HL-60/S4 (cell line): Measurements from ENCODE around the gene PXDN.

ENCODE experiments used
- in situ Hi-C: fragments of 300-500 bp; cut with MboI; formaldehyde crosslinking; loops from 2 replicates; pipeline ENCODE4 v1.14.3; 2022; ENCODE audit warnings: low sequenced_read_pairs

The PXDN gene

DNA sequence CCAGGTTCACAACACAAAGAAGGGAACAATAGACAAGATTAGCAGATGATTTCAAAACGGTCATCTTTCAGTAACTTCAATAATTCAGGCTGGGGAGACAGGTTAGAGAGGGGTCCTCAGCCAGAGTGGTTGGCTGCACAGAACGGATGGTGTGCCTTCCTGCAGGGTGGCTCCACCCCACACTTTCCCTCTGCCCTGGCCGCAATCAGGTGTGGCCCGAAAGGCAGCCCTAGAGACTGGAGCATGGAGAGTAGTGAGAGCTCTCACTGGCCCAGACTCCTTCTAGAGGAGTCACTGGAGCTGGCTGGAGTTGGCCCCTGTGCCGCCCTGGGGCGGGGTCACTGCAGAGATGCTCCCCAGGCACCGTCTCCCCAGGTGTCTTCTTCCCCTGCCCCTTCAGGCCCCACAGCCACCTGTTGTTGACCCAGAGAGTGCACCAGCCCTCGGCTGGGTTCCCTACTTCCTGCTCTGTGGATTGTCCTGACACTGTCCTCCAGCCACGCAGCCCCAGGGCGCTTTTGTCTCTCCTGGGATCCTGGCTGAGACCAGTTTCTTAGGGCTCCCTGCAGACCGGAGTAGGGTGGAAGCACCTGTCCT, 126.8 kb downstream of the PXDN start:
- in situ Hi-C loops: no loop called here

DNA sequence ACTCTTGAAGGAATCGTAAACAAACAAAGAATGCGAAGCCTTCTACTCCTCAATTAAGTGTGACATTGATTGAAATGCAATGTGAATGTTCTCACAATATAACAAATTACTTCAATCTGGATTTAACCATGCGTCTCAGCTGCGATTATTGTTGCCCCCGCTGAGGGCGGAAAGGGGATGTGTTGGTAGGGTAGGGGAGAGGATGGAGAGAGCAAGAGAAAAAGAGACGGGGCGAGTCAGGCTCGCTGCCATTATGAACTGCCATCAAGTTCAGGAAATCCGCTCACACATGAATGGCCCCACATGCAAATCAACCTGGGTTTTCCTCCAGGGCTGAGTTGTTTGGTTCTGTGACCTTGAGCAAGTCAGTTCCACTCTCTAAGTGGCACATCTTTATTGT, 129.8 kb downstream of the PXDN start:
- in situ Hi-C loops: no loop called here

- in situ Hi-C loops: no loop called here
Measured at GRCh38 chr2:1613731-1614354, 130.5 kb downstream of the PXDN start.

DNA sequence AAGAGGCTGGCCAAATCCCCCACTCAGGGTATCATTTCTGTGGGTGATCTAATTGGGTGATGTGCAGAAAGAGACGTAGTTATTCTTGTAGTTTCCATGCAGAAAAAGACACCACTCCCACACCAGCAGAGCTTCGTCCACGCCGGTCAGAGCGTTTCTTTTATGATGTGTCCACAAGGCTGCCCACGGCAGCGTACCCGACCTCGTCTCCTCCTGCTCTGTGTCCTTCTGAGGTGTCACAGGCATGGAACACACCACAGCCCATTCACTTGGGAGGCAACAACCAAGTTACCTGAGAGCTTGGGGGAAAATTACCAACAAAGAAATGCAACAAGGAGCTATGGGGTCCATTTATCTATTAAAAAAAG, 131.3 kb downstream of the PXDN start:
- in situ Hi-C loops: no loop called here

DNA sequence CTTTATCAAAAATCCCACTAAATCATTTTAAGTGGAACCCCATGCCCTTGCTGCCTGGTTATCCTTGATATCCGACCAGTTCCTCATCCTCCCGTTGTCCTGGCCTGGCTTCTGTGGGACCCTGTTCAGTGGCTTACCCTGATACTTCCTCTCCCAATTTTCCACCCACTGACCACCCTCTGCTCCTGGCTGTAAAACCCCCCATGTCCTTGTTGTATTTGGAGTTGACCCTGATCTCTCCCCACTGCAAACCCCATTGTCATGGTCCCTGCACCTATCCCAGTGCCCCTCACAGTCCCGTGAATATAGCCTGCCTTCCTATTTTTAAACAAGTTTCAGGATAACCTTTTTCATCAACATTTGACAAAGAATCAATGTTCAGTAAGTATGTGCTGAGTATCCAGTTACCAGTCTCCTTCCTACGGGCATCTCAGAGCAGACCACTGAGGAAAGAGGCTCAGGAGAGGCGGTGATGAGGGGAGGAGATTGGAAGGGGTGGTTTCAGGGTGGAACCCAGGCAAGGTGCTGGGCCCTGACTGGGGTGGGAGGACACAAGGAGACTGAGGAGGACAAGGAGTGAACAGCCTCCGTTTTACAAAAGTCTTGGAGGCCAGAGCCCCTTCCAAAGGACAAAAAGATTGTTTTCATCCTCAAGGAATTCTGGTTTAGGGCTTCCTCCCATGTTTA, 131.8 kb downstream of the PXDN start:
- in situ Hi-C loops: no loop called here

GRCh38 chr2:1611886-1612285, 132.4 kb downstream of the PXDN start:
- in situ Hi-C loops: no loop called here

- in situ Hi-C loops: no loop called here
Measured at GRCh38 chr2:1610096-1610485, 134.2 kb downstream of the PXDN start.

DNA sequence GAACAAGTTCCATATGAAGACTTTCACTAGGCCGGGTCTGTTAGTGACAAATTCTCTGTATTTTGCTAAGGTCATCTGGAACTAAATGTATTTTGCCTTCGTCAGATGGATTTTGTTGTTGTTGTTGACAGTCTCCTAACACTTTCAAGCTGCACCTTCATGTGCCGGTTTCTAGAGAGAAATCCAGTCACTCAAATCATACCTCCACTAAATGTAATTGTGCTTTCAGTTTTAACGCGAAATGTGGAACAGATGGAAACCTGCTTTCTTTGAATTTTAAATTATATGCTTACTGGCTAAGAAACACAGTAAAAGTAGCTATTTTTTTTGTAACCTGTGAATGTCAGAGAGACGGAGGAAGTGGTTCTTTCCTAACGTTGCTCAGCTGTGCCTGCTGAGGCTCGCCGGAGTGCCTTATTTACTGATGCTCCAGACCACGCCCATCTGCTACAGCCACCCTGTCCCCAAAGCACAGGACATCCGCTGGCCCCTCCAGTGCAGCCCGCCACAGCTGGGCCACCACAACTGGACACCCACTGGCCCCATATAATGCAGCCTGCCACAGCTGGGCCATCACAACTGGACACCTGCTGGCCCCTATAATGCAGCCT, 134.7 kb downstream of the PXDN start:
- in situ Hi-C loops: no loop called here

GRCh38 chr2:1609040-1609439, 135.3 kb downstream of the PXDN start:
- in situ Hi-C loops: no loop called here

DNA sequence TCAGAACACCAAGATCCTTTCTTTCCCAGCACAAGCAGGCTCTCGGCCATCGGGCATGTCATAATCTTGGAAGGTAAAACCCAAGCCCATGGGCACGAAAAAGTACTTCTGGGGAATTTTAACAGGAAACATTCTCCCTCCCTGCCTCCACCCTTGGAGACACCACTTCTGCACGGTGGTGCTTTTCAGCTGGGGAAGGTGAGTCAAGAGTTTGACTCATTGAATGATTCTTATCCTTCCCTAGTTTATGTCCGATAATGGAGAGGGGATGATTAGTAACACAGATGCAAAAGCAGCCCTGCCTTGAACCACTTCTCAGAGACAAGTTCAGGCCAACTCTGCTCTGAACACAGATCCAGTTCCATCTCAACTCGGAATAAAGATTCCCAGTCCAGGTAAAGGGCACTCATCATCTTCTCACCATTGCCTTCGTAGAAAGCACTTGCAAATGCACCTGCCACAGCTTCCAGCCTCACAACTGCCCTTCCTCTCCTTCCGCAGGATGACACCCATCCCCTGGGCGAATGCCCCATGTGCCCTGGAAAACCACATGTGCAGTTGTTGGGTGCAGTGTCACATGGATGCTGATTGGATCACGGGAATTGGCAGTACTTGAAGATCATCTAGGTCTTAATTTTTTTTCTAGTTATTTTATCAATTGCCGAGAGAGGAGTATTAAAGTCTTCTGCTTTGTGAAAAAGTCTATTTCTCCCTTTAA, 136.2 kb downstream of the PXDN start:
- in situ Hi-C loops: no loop called here

DNA sequence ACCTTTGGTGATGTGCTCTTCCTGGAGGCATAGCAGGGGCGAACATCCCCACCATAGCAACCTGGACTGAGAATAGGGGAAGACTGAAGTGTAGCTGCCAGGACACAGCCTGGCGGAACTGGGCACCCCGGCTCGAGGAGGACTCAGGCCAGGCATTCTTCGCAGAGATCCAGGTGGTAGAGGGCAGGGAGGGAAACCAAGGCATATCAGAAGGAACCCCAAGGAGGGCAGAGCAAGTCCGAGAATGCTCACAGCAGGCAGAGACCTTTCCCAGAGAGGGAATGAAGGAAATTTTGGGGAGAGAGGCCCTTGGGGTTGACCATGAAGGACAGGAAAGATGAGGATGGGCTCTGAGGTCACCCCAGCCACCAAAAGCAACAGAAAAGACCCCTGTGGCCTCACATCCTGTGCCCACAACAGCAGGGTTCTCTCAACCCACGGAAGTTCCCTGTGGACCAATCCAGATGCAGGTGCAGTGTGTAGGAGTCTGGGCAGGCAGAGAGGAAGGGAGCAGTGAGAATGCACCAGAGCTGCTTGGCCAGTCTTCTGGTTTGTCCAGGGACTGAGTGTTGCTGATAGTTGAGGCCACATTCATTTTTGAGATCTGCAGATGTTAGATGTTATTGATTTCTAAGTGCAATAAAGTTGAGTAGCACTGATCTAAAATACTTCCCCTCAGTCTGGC, 136.9 kb downstream of the PXDN start:
- in situ Hi-C loops: no loop called here

GRCh38 chr2:1606421-1607235, 137.7 kb downstream of the PXDN start:
- in situ Hi-C loops: no loop called here

DNA sequence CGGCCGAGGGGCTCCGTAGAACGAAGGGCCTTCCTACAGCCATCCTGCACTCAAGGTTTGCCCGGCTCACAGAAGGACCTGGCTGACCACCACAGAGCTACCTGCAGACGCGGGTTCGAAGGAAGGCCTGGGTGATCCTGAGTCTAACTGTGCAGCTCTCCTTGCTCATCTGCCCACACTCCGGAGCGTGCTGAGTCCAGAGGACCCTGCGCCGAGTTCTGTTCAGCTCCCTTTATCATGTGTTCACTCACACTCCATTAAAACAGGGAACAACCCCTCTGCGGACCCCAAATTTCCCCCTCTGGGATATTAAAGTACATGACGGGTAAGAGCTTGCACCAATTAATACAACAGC, 138.3 kb downstream of the PXDN start:
- in situ Hi-C loops: no loop called here

- in situ Hi-C loops: no loop called here
Measured at GRCh38 chr2:1605102-1606045, 138.9 kb downstream of the PXDN start.

GRCh38 chr2:1603521-1603920, 140.8 kb downstream of the PXDN start:
- in situ Hi-C loops: no loop called here

DNA sequence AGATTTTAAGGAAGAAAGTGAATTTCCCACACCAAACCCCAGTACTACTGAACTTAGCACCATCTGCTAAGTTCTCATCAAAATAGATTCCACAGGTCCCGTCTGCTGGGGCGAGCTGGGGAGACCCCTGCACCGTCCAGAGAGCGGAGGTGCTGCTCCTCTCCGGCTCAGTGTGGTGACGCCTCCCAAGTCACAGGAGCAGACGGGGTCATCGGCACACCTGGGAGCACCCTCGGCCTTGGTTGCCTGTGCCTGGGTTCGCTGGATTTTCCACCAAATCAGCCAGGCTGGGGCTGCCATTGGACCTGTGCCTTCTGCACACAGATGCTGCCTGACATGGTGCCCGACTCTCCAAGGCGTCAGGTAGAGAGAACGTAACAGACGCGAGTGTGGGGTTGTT, 141.3 kb downstream of the PXDN start:
- in situ Hi-C loops: no loop called here

- in situ Hi-C loops: no loop called here
Measured at GRCh38 chr2:1602278-1603010, 141.9 kb downstream of the PXDN start.

DNA sequence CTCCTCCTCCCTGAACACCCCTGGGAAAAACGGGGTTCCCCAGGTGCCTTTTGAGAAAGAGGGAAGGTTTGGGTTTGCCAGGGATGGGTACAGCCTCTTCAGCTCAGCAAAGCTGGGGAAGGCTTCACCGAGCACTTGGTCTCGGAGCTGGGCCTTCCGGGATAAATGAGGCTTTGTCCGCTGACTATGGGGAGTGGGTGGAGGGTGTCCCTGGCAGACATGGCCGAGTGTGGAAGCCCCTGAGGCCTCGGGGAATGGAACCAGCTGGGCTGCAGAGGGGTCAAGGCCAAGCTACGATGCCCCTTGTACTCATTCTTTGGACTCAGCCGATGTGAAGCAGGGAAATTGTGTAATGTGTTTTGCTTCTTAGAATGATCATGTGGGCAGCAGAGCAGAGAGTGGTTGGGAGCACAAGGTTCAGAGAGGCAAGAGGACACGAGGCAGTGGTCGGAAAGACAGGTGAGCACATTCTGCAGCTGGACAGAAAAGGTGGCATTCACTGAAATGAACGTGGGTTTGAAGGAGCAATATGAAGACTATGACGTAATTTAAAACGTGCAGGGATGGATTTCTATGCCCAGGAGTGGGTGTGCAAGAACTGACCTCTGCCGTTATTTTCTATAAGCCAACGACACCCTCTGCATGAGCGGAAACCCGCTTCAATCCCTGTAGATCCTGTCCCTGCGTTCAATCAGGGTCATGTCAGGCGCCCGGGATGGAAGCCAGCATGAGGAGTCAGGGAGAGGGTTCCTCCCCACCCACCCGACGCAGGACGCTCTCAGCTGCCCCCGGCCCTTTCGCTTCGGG, 142.6 kb downstream of the PXDN start:
- in situ Hi-C loops: no loop called here
